B cell (primary cell): ENCODE measurements around the gene HOXD10. TPM values are rescaled to one million over a fixed set of nuclear protein-coding genes. Genes with fewer than 3 reads are reported as not detected.

Experiments used
- ATAC-seq: fragments of 200-7000 bp; cut with Tn5 transposase; one replicate; pipeline ENCODE4 v1.10.0; 2021; ENCODE audit warnings: low read depth, mild to moderate bottlenecking, moderate number of reproducible peaks, moderate library complexity
- CTCF ChIA-PET: fragments of 350-600 bp; sonication (Branson Sonifier 250); formaldehyde crosslinking; loops from one replicate; lab custom pipeline; 2021; ENCODE audit warnings: antibody characterized with exemption, inconsistent platforms; lab: Charles Lee
- POLR2A ChIA-PET: fragments of 350-600 bp; sonication (Branson Sonifier 250); formaldehyde crosslinking; loops from one replicate; lab custom pipeline; 2021; ENCODE audit warnings: antibody characterized with exemption; lab: Charles Lee
- DNase-seq: peaks from one replicate; pipeline ENCODE4 v3.0.0; 2013
- H2AFZ ChIP-seq: 2 replicates; pipeline ENCODE4 v1.6.1; 2012; ENCODE audit warnings: mild to moderate bottlenecking, low read depth, low read length; ENCODE audit not compliant: insufficient read depth, poor library complexity, severe bottlenecking
- H3K27ac ChIP-seq, 2 donors: 1 replicate in 1 of 2; 2 replicates in 1 of 2; pipeline ENCODE4 v1.5.1; 2012 to 2013; ENCODE audit warnings: low read length in 2 of 2, mild to moderate bottlenecking in 2 of 2, moderate library complexity in 1 of 2
- H3K27me3 ChIP-seq, 4 experiments: fragments of 200-600 bp in 1 of 4; sonication (generic) in 1 of 4; replicated peaks in 1 of 4; 1 replicate in 2 of 4; 2 replicates in 2 of 4; pipeline versions ENCODE4 v1.6.1 to v1.7.0; 2013 to 2016; ENCODE audit warnings: low read length in 3 of 4, mild to moderate bottlenecking in 2 of 4, mixed read lengths in 1 of 4, moderate library complexity in 1 of 4; ENCODE audit not compliant: insufficient read depth in 4 of 4, control insufficient read depth in 3 of 4; ENCODE audit errors: control extremely low read depth in 1 of 4
- H3K36me3 ChIP-seq, 2 experiments: replicated peaks in 1 of 2; 1 replicate in 1 of 2; 2 replicates in 1 of 2; pipeline versions ENCODE4 v1.6.1 to v1.7.1; 2013; ENCODE audit warnings: low read length in 1 of 2; ENCODE audit not compliant: insufficient read depth in 2 of 2, control insufficient read depth in 1 of 2; ENCODE audit errors: control extremely low read depth in 1 of 2, extremely low read depth in 1 of 2
- H3K4me1 ChIP-seq, 2 donors: fragments of 200-600 bp in 1 of 2; sonication (generic) in 1 of 2; 1 replicate in 1 of 2; 2 replicates in 1 of 2; pipeline versions ENCODE4 v1.5.1 to v1.6.1; 2013 to 2017; ENCODE audit warnings: low read length in 2 of 2; ENCODE audit not compliant: control insufficient read depth in 2 of 2, insufficient read depth in 2 of 2
- H3K4me2 ChIP-seq: replicated peaks from 2 replicates; pipeline ENCODE3; 2012; ENCODE audit warnings: mild to moderate bottlenecking, low read depth, low read length; ENCODE audit not compliant: poor library complexity, severe bottlenecking
- H3K4me3 ChIP-seq, 5 experiments: fragments of 200-600 bp in 1 of 5; sonication (generic) in 1 of 5; 1 replicate in 3 of 5; 2 replicates in 2 of 5; pipeline versions ENCODE4 v1.5.1 to v1.7.0; 2011 to 2016; ENCODE audit warnings: low read length in 4 of 5, mild to moderate bottlenecking in 4 of 5, low read depth in 2 of 5, control low read depth in 1 of 5, moderate library complexity in 1 of 5; ENCODE audit not compliant: insufficient read depth in 1 of 5; ENCODE audit errors: control extremely low read depth in 1 of 5, extremely low read depth in 1 of 5
- H3K79me2 ChIP-seq: fragments of 200-600 bp; sonication (generic); one replicate; pipeline ENCODE4 v1.6.0; 2016; ENCODE audit warnings: low read length; ENCODE audit not compliant: control insufficient read depth, insufficient read depth
- H3K9ac ChIP-seq: fragments of 200-600 bp; sonication (generic); 2 replicates; pipeline ENCODE4 v1.6.1; 2017; ENCODE audit warnings: mild to moderate bottlenecking, low read length, moderate library complexity
- H3K9me3 ChIP-seq, 3 donors: one replicate each; pipeline versions ENCODE4 v1.6.1 to v1.7.1; 2013; ENCODE audit warnings: low read length in 2 of 3; ENCODE audit not compliant: control insufficient read depth in 2 of 3, insufficient read depth in 1 of 3; ENCODE audit errors: control extremely low read depth in 1 of 3
- H4K20me1 ChIP-seq: 2 replicates; pipeline ENCODE4 v1.6.0; 2012; ENCODE audit warnings: mild to moderate bottlenecking, low read length; ENCODE audit not compliant: insufficient read depth, control insufficient read depth, poor library complexity, severe bottlenecking
- H3K27ac Mint-ChIP-seq: one replicate; pipeline ENCODE4 v1.8.0; 2021; ENCODE audit warnings: mixed read lengths
- H3K27me3 Mint-ChIP-seq: one replicate; pipeline ENCODE4 v1.8.0; 2021; ENCODE audit warnings: mixed read lengths
- H3K4me1 Mint-ChIP-seq: one replicate; pipeline ENCODE4 v1.8.0; 2021; ENCODE audit warnings: mixed read lengths
- H3K4me3 Mint-ChIP-seq: one replicate; pipeline ENCODE4 v1.8.0; 2021; ENCODE audit warnings: mixed read lengths
- H3K9me3 Mint-ChIP-seq: one replicate; pipeline ENCODE4 v1.8.0; 2022; ENCODE audit warnings: mixed read lengths; ENCODE audit not compliant: insufficient read depth
- CTCF ChIP-seq: fragments of 200-600 bp; IDR thresholded peaks from one replicate; pipeline ENCODE4 v1.8.0; 2022; ENCODE audit warnings: antibody characterized with exemption, mild to moderate bottlenecking
- EZH2 ChIP-seq: IDR thresholded peaks from 2 replicates; pipeline ENCODE4 v1.6.1; 2012; ENCODE audit warnings: borderline replicate concordance, low read depth, mild to moderate bottlenecking, moderate library complexity, low read length; ENCODE audit not compliant: insufficient read depth, poor library complexity, severe bottlenecking
- WGBS: methylation state at CpG from one replicate; pipeline ENCODE4 v1.1.5; 2013; ENCODE audit warnings: missing lambda C conversion rate; ENCODE audit not compliant: insufficient coverage; 5-methylcytosine and 5-hydroxymethylcytosine counted together
- intact Hi-C: fragments of 100-400 bp; cut with micrococcal nuclease; formaldehyde crosslinking; loops from one replicate; pipeline ENCODE4 v1.10.0; 2022
- polyA plus RNA-seq: library from polyadenylated mRNA; depleted of rRNA; stranded (reverse); fragments of >200 nt; gene quantifications from 2 replicates; pipeline ENCODE4 v1.2.3, GENCODE V29; 2012
- total RNA-seq, 2 donors: library from RNA; stranded (reverse); fragments of 120-200 nt in 1 of 2; gene quantifications; 1 replicate in 1 of 2; 2 replicates in 1 of 2; pipeline versions ENCODE4 v1.2.3 to v1.2.4, GENCODE V29; 2013 to 2022

HOXD10 gene
- total and polyA plus RNA-seq, 2 donors (not counting 1 experiment from before 2014, with no cell fraction given): not detected

DNA sequence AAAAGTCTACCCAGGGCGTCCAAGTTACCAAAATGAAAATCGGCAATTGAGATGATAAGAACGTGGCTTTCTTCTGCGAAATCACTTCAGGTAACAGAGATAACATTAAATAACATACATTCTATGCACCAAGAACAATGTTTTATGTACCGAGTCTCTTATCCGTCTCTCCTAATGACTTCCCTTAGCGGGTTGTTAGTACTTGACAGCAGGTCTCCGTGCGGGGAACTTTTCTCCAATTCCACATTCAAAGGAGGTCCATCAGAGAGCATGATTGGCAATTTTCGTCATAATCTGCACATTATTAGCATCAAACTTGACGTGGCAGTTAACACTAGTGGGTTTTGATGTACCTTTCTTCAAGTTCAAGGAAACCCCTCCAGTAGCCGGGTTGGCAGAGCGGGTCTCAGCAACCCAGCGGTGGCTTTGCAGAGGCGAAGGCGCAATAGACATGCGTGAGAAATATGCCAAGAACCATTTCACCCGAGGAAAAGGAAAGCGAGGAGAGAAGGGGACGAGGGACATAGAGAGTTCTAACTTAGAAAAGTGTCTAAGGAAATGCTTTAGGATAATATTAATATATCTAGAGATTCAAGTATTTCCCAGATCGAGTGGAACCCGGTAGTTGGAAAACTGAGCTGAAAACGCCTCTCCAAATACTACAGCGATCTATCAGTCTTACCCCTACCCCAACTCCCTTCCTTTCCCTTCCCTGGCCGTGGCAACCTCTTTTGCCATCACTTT lies 37.9 kb upstream of the HOXD10 start:
- CTCF ChIA-PET: interaction anchor here (1.4 kb wide), 1 partner anchor 49 kb away, joined by 5 read pairs; no protein-coding TSS in a partner anchor
- H3K4me1 Mint-ChIP-seq: peaks cover 5% of the 10 kb centered on the region
- Histone ChIP-seq H3K4me2 (no peak overlapping the region), H3K4me3 (no peak overlapping the region), H2AFZ (no peak overlapping the region), H3K4me1 (peaks cover 3 to 18% of the 10 kb centered on the region in 2 donors), H3K36me3 (no peaks in the 10 kb centered on the region), H3K9me3 (peaks cover 7 to 49% (median 22%) of the 10 kb centered on the region in 3 donors), H3K27ac (no peak overlapping the region), H4K20me1 (no peaks in the 10 kb centered on the region), H3K9ac (no peak overlapping the region), H3K79me2 (no peaks in the 10 kb centered on the region), H3K27me3 (peaks cover 0 to 86% (median 71%) of the 10 kb centered on the region in 4 experiments)
- POLR2A ChIA-PET: no interaction called here
- H3K27ac Mint-ChIP-seq: peak overlapping the region; percentile 64
- DNase-seq (peak; percentile 39), ATAC-seq (no peak)
- no peak overlapping the region for H3K4me3 Mint-ChIP-seq
- WGBS: 18% methylated on average over 11 of the region's 25 CpGs
- peaks cover 3% of the 10 kb centered on the region for H3K9me3 Mint-ChIP-seq
- intact Hi-C loops: loop anchor here (5.0 kb wide), 1 partner anchor 54 kb away; no protein-coding TSS in a partner anchor
- H3K27me3 Mint-ChIP-seq: peaks cover 65% of the 10 kb centered on the region
- TF ChIP-seq EZH2: no peak
- no peak for TF ChIP-seq CTCF

DNA sequence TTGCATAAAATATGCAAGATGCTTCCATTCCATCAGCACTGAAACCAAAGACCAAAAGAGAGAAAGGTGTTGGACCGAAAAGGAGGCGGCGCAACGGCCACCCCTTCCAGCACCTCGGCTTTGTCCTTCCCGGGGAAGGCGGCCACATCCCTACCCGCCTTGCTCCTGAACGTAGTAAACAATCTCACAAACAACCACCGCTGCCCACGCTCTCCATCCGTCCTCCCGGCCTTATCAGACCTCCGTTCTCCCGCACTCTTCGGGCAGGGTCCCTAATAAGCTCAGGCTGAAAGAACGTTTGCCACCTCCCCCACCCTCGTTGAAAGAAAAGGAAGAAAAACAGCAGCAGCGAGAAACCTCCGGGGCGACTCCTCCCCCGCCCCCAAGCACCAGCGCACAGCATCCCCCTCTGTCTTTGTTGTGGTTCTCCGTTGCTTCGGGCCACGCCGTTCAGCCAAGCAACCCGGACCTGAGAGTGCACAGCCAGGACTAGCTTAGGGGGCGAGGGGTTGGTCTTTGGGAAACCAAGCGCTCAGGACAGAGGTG lies 37.2 kb upstream of the HOXD10 start:
- Histone ChIP-seq H3K4me2 (peak overlapping the region; percentile 28), H3K9me3 (peaks cover 7 to 55% (median 27%) of the 10 kb centered on the region in 3 donors)
- peak overlapping the region; percentile 64 for H3K27ac Mint-ChIP-seq

More for the DNA sequence above, 37.2 kb upstream of the HOXD10 start:
- Histone ChIP-seq H3K36me3 (no peaks in the 10 kb centered on the region), H3K79me2 (no peaks in the 10 kb centered on the region), H3K4me1 (peaks cover 3 to 18% of the 10 kb centered on the region in 2 donors), H3K4me3 (no peak overlapping the region), H3K9ac (no peak overlapping the region), H2AFZ (no peak overlapping the region), H3K27ac (no peak overlapping the region), H4K20me1 (no peaks in the 10 kb centered on the region), H3K27me3 (peaks cover 0 to 86% (median 73%) of the 10 kb centered on the region in 4 experiments)
- CTCF ChIA-PET: interaction anchor here (1.4 kb wide), 1 partner anchor 48 kb away, joined by 5 read pairs; no protein-coding TSS in a partner anchor
- POLR2A ChIA-PET: no interaction called here
- intact Hi-C loops: loop anchor here (5.0 kb wide), 1 partner anchor 53 kb away; no protein-coding TSS in a partner anchor
- peak overlapping the region; percentile 57 for H3K4me3 Mint-ChIP-seq
- H3K4me1 Mint-ChIP-seq: peaks cover 5% of the 10 kb centered on the region
- peaks cover 3% of the 10 kb centered on the region for H3K9me3 Mint-ChIP-seq
- DNase-seq: peak; percentile 34
- no peak for TF ChIP-seq EZH2
- no peak for TF ChIP-seq CTCF
- ATAC-seq: no peak
- peaks cover 70% of the 10 kb centered on the region for H3K27me3 Mint-ChIP-seq
- 10% methylated on average over 24 of the region's 30 CpGs for WGBS
